Gastrocnemius medialis (tissue), 4 donors: ENCODE measurements around the gene NDRG4. TPM values are rescaled to one million over a fixed set of nuclear protein-coding genes. Genes with fewer than 3 reads are reported as not detected.

Source experiments
- ATAC-seq, 2 donors: fragments of 150-250 bp; one replicate each; pipeline ENCODE4 v1.9.1; 2016
- DNase-seq, 2 donors: peaks; one replicate each; pipeline ENCODE4 v3.0.0-alpha.2; 2019
- H3K27ac ChIP-seq, 4 donors: fragments of 200-600 bp; sonication (generic); 1 replicate in 1 of 4; 2 replicates in 3 of 4; pipeline ENCODE4 v1.5.1; 2016 to 2018; ENCODE audit warnings: mild to moderate bottlenecking in 2 of 4, moderate library complexity in 1 of 4
- H3K27me3 ChIP-seq, 3 donors: fragments of 200-600 bp; sonication (generic) in 2 of 3; 1 replicate in 1 of 3; 2 replicates in 2 of 3; pipeline versions ENCODE4 v1.5.1 to v1.6.0; 2016 to 2019; ENCODE audit warnings: mild to moderate bottlenecking in 1 of 3, moderate library complexity in 1 of 3
- H3K36me3 ChIP-seq, 2 donors: fragments of 200-600 bp; sonication (generic) in 1 of 2; one replicate each; pipeline ENCODE4 v1.5.1; 2017 to 2018
- H3K4me1 ChIP-seq, 2 donors: fragments of 200-600 bp; sonication (generic) in 1 of 2; one replicate each; pipeline ENCODE4 v1.5.1; 2016 to 2017; ENCODE audit warnings: mild to moderate bottlenecking in 2 of 2
- H3K4me3 ChIP-seq, 4 donors: fragments of 200-600 bp; sonication (generic) in 3 of 4; 1 replicate in 1 of 4; 2 replicates in 3 of 4; pipeline ENCODE4 v1.5.1; 2016 to 2019; ENCODE audit warnings: mild to moderate bottlenecking in 2 of 4
- H3K9me3 ChIP-seq, 3 donors: fragments of 200-600 bp; sonication (generic) in 2 of 3; 1 replicate in 1 of 3; 2 replicates in 2 of 3; pipeline ENCODE4 v1.5.1; 2016 to 2019
- POLR2A ChIP-seq, 2 donors: fragments of 450-650 bp; IDR thresholded peaks; one replicate each; pipeline ENCODE4 v1.6.1; 2017; ENCODE audit warnings: antibody characterized with exemption in 2 of 2, mild to moderate bottlenecking in 2 of 2, moderate library complexity in 2 of 2
- in situ Hi-C, 4 donors: fragments of 200-750 bp; cut with MboI; loops; one replicate each; pipeline versions ENCODE4 v1.15.0 to v1.8.0; 2017; ENCODE audit warnings: low sequenced_read_pairs in 4 of 4
- intact Hi-C: fragments of 100-400 bp; cut with DNase I; formaldehyde crosslinking; loops from one replicate; pipeline ENCODE4 v1.15.1; 2023; ENCODE audit warnings: low total_unique reads
- total RNA-seq, 4 donors: library from RNA; depleted of rRNA; stranded (reverse); fragments of >200 nt; gene quantifications; one replicate each; pipeline versions ENCODE4 v1.1.0 to v1.2.3, GENCODE V29; 2016
- TF ChIP-seq, protein P1 (sequence below), 5 experiments: fragments of 450-650 bp in 3 of 5; fragments of 200-600 bp in 2 of 5; sonication (generic) in 2 of 5; IDR thresholded peaks in 4 of 5; conservative IDR thresholded peaks in 1 of 5; 1 replicate in 4 of 5; 2 replicates in 1 of 5; pipeline ENCODE4 v1.5.1; 2016 to 2019; ENCODE audit warnings: antibody characterized with exemption in 5 of 5, mild to moderate bottlenecking in 3 of 5, moderate library complexity in 3 of 5

NDRG4 gene
- total RNA-seq, 4 donors from 2014 or later, result 2.0 to 13.3 (median 6.5) TPM

- in situ Hi-C loops, result loop anchor here in 3 of 4 donors (10.0 to 25.0 kb wide), 3 partner anchors 113 to 225 kb away; partner anchors contain the start of genes CNOT1 (in 1 of the 3) and GOT2 (in 1 of the 3)
Observed at GRCh38 chr16:58511933-58512815, 12.2 kb downstream of the NDRG4 start.

DNA sequence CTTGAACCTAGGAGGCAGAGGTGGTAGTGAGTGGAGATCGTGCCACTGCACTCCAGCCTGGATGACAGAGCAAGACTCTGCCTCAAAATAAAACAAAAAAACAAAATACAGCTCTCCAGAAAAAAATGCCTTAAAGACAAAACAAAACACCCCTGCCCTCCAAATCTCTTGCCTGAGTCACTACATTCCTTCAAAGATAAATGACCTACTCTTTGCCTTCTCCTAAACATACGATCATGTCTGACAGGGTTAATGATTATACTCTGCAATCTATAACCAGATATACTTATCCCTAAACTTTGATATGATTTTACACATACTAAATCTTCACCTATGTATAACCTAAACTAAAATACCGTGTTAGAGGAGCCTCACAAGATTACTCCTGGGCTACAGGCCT is 13.9 kb downstream of the NDRG4 start:
- intact Hi-C loops, result loop anchor here (2.0 to 5.0 kb wide), 2 partner anchors 221 to 243 kb away; partner anchors contain the start of gene GOT2

More at GRCh38 chr16:58511933-58512815, 12.2 kb downstream of the NDRG4 start:
- H3K9me3 ChIP-seq, result no peaks in the 10 kb centered on the region
- peaks cover 11 to 21% of the 10 kb centered on the region in 2 donors for H3K4me1 ChIP-seq
- H3K27me3 ChIP-seq, result no peaks in the 10 kb centered on the region
- H3K36me3 ChIP-seq, result no peaks in the 10 kb centered on the region
- DNase-seq (peak; percentile 46 to 71), ATAC-seq (no peak)
- intact Hi-C loops, result loop anchor here (1.0 to 5.0 kb wide), 3 partner anchors 149 to 245 kb away; partner anchors contain the start of gene GOT2
- no peak overlapping the region for H3K4me3 ChIP-seq
- peak overlapping the region in 3 of 4 donors; percentile 34 to 39 (median 36) for H3K27ac ChIP-seq
- TF ChIP-seq, protein P1, sequence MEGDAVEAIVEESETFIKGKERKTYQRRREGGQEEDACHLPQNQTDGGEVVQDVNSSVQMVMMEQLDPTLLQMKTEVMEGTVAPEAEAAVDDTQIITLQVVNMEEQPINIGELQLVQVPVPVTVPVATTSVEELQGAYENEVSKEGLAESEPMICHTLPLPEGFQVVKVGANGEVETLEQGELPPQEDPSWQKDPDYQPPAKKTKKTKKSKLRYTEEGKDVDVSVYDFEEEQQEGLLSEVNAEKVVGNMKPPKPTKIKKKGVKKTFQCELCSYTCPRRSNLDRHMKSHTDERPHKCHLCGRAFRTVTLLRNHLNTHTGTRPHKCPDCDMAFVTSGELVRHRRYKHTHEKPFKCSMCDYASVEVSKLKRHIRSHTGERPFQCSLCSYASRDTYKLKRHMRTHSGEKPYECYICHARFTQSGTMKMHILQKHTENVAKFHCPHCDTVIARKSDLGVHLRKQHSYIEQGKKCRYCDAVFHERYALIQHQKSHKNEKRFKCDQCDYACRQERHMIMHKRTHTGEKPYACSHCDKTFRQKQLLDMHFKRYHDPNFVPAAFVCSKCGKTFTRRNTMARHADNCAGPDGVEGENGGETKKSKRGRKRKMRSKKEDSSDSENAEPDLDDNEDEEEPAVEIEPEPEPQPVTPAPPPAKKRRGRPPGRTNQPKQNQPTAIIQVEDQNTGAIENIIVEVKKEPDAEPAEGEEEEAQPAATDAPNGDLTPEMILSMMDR (IDR thresholded peaks at IDR 0.05 in 4 of 5, conservative IDR thresholded peaks at IDR 0.05 in 1 of 5), result peak; percentile 52 to 86 (median 75)
- TF ChIP-seq POLR2A (IDR thresholded peaks at IDR 0.05), result no peak

GRCh38 chr16:58515125-58515870 is 15.4 kb downstream of the NDRG4 start, which contains the start of gene SETD6:
Gene SETD6, plus strand, starts transcription at chr16:58515517. Its CDS starts 21 bp downstream, at chr16:58515538.
- H3K9me3 ChIP-seq, result no peaks in the 10 kb centered on the region
- peak within 1 kb of the TSS; percentile 84 to 98 (median 90) for H3K4me3 ChIP-seq
- H3K27ac ChIP-seq, result peak within 1 kb of the TSS; percentile 91 to 98 (median 94)
- ATAC-seq, result peak; percentile 87 to 90
- intact Hi-C loops, result loop anchor here (1.0 kb wide), 1 partner anchor 115 kb away; no protein-coding TSS in a partner anchor
- H3K4me1 ChIP-seq, result peaks cover 11 to 21% of the 10 kb centered on the region in 2 donors
- DNase-seq, result peak; percentile 93 to 94
- TF ChIP-seq, protein P1 (IDR thresholded peaks at IDR 0.05 in 4 of 5, conservative IDR thresholded peaks at IDR 0.05 in 1 of 5), result peak in 4 of 5 experiments; percentile 22 to 40 (median 30)
- peak; percentile 64 to 85 for TF ChIP-seq POLR2A (IDR thresholded peaks at IDR 0.05)
- in situ Hi-C loops, result loop anchor here in 3 of 4 donors (10.0 to 25.0 kb wide), 3 partner anchors 110 to 222 kb away; partner anchors contain the start of genes CNOT1 (in 1 of the 3) and GOT2 (in 1 of the 3)
- H3K36me3 ChIP-seq, result peaks cover 0 to 31% of the 10 kb centered on the region in 2 donors
- no peaks in the 10 kb centered on the region for H3K27me3 ChIP-seq

More for the DNA sequence above, 13.9 kb downstream of the NDRG4 start:
- H3K36me3 ChIP-seq, result peaks cover 0 to 16% of the 10 kb centered on the region in 2 donors
- peak overlapping the region in 1 of 4 donors; percentile 84 for H3K4me3 ChIP-seq
- H3K4me1 ChIP-seq, result peaks cover 11 to 21% of the 10 kb centered on the region in 2 donors
- peak overlapping the region; percentile 91 to 98 (median 94) for H3K27ac ChIP-seq
- in situ Hi-C loops, result loop anchor here in 3 of 4 donors (10.0 to 25.0 kb wide), 3 partner anchors 111 to 223 kb away; partner anchors contain the start of genes CNOT1 (in 1 of the 3) and GOT2 (in 1 of the 3)
- H3K27me3 ChIP-seq, result no peaks in the 10 kb centered on the region
- no peaks in the 10 kb centered on the region for H3K9me3 ChIP-seq
- ATAC-seq, result no peak
- DNase-seq, result no peak
- TF ChIP-seq, protein P1 (IDR thresholded peaks at IDR 0.05 in 4 of 5, conservative IDR thresholded peaks at IDR 0.05 in 1 of 5), result no peak
- TF ChIP-seq POLR2A (IDR thresholded peaks at IDR 0.05), result no peak
